ENCODE data around the gene SMIM5.

The SMIM5 gene

GRCh38 chr17:75640556-75641119 lies 7.4 kb downstream of the SMIM5 start:
- DNase-seq (ENCODE audit: low read depth): no peak

DNA sequence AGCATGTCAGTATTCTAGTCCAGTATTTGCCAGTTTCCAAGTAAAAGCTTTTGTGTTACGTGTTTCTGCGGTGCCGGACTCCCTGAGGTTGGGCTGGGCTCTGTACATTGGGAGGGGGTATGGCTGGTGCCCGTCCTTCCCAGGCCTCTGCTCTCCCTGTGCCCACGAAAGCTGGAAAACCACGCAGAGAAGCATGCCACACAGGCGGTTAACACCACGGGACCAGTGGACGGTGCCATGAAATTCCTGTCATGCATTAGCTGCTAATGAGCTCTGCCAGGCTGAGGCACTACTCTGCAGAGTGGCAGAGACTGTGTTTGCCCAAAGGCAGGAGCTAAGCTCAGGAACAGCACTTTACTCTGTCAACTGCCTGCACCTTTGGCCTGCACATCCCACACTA lies 8.1 kb downstream of the SMIM5 start:
- DNase-seq (ENCODE audit: low read depth): no peak

GRCh38 chr17:75642182-75642783 lies 9.0 kb downstream of the SMIM5 start:
- DNase-seq (ENCODE audit: low read depth): no peak

DNA sequence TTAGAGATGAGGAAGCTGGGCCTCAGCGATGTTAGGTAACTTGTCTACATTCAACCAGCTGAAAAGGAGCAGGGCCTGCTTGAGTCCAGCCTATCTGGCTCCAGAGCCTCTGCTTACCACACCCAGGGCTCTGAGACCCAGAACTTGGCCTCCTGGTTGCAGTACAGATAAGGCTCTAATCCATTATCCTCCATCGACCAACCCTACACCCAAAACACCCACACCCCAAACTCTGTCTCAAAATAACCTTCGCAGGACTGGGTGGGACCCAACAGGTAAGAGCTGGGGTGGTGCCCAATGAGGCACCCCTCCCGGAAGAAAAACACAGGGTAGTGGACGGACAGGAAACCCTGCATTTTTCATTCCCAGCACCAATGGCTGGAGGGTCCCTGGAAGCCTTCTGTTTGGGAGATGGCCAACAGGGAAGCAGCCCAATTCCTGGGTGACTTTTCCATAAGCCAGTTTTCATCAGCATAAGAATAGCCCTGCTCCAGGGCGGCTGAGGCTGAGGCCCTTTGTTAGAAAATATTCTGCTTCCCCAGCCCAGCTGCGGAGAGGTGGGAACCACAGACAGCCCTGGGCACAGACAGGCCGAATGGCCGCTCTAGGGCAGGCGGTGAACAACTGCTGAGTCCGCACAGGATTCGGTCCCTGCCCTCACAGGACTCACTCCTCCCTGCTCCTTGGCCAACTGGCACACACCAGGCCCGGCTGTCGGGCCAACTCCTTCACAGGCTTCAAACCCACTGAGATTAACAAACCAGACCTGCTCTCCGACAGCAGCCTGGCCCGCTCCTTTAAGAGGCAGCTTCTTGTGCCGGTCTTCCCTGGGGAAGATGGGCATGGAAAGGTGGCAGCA lies 9.8 kb downstream of the SMIM5 start:
- no peak for DNase-seq (ENCODE audit: low read depth)

DNA sequence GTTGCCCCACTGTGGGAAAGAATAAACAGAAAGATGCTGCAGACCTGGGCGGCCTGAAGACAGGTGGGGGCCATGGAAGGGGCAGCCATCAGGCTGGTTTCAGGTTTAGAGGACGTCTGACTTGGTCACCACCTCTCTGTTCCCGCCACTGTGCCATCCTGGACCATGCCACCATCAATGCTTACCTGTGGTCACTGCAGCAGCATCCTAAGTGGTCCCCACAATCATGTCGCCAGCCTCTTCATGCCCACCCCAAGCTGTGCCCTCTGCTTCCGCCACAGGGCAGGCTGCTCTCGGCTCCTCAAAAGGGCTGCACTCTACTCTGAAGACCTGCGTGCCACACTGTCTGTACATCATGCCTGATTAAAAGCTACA lies 10.4 kb downstream of the SMIM5 start:
- DNase-seq (ENCODE audit: low read depth): no peak

DNA sequence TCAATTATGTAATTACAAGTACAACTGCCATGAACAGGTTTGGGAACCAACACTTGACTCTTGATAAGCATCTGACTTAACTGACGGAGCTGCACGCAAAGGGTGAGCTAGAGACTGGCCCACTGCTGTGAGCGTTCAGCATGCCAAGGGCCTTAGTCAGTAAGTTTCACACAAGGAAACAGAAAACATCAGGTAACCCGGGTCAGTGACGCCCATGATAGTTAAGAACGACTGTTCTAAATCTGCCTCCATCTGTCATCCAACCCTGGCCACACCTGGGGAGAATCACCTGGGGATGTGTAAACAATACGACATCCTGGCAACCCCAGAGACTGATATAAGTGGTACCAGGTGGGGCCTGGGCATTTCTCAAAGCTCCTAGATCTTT lies 12.3 kb downstream of the SMIM5 start:
- no peak for DNase-seq (ENCODE audit: low read depth)

- DNase-seq (ENCODE audit: low read depth): no peak
Observed at GRCh38 chr17:75645889-75646637, 12.8 kb downstream of the SMIM5 start.

GRCh38 chr17:75646638-75646992 lies 13.4 kb downstream of the SMIM5 start:
- DNase-seq (ENCODE audit: low read depth): no peak

GRCh38 chr17:75647061-75647460 lies 13.8 kb downstream of the SMIM5 start:
- DNase-seq (ENCODE audit: low read depth): no peak

DNA sequence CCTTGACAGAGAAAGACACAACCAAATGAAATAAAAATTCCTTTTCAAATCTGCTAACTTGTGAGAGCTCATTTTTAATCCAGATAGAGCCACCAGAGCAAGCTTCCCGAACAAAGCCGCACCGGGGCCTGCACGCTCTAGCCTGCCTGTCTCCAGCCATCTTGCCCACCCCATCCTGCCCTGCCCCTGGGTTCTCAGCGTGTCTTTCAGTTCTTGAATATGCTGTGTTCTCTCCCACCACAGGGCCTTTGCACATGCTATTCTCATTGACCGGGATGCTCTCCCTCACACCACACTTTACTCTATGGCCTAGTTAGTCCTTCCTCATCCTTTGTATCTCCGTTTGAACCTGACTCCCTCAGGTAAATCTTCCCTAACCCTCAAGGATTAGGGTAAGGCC lies 14.7 kb downstream of the SMIM5 start:
- no peak for DNase-seq (ENCODE audit: low read depth)

GRCh38 chr17:75649687-75650086 lies 16.5 kb downstream of the SMIM5 start:
- no peak for DNase-seq (ENCODE audit: low read depth)

GRCh38 chr17:75650874-75651273 lies 17.6 kb downstream of the SMIM5 start:
- no peak for DNase-seq (ENCODE audit: low read depth)

DNA sequence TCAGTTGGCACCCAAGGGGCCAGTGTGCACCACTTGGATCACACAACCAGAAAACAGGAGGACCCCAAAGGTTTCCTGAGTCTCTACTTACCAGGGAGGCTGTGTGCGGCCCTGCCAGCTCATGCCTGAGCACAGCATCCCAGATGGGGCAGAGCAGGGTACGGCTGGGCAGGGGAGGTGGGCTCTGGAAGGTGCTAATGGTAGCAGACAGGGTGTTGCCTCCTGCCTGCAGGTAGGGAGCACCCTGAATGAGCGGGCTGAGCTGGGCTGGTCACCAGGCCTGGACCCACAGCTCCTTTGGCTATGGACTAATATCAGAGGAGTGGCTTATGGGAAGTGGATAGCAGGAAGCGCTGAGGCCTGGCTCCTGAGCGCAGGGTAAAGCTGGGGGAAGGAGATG lies 19.1 kb downstream of the SMIM5 start:
- DNase-seq (ENCODE audit: low read depth): no peak

DNA sequence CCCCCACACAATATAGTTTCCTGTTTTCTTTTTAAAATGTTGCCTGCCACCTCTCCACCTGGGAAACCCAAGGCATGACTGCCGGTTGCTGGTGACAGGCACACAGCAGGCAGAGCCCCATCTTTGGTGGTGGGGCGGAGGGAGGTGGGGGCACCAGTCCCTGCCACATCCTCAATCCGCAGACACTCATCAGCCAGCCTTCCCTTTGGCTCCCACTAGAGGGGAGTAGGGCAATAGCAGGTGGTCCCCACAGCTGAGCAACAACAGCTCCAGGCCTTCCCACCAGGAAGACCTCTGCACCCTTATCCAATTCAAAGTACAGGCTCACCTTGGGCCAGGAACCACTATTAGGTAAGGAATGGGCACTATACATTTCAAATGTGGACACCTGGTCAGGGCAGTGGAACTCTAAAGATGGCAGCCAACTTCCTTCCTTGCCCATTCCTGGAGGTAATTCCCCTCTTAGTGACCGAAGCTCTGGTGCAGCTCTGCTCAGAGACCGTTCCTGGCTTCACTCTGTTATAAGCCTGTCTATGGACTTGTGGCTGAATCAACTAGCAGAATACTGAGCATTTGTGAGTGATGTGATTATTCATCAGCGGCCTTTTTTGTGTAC lies 19.8 kb downstream of the SMIM5 start:
- no peak for DNase-seq (ENCODE audit: low read depth)

GRCh38 chr17:75654176-75654575 lies 20.9 kb downstream of the SMIM5 start:
- DNase-seq (ENCODE audit: low read depth): peak; percentile 39

GRCh38 chr17:75658237-75658636 lies 25.0 kb downstream of the SMIM5 start:
- no peak for DNase-seq (ENCODE audit: low read depth)

- no peak for DNase-seq (ENCODE audit: low read depth)
Observed at GRCh38 chr17:75661531-75661930, 28.3 kb downstream of the SMIM5 start.

DNA sequence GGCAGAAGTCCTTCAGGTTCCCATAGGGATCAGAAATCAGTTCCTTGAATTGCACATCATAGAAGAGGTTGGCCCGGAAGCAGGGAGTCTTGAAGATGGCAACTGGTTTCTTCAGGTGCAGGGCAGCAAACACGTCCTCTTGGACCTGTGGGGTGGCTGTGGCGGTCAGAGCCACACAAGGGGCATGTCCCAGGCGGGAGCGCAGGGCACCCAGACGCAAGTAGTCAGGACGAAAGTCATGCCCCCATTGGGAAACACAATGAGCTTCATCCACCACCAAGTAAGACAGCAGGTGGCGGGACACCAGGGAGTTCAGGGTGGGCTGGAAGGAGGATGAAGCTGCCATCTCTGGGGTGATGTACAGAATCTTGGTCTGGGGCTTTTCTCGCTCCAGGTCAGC lies 29.3 kb downstream of the SMIM5 start:
- no peak for DNase-seq (ENCODE audit: low read depth)

- DNase-seq (ENCODE audit: low read depth): no peak
Observed at GRCh38 chr17:75664099-75664549, 30.9 kb downstream of the SMIM5 start.

DNA sequence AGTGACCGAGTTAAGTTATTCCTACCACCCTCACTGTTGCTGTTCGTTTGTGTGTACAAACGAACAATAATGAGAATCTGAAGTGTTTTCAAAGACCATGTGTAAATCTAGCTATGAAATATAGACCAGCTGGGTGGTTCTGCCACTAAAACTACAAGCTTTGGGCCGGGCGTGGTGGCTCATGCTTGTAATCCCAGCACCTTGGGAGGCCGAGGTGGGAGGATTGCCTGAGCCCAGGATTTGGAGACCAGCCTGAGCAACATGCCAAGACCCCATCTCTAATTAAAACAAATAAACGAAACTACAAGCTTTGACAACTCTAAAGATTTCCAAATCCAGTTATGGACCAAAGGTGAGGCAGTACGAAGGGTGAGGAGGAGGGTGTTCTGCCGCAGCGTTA lies 32.7 kb downstream of the SMIM5 start:
- no peak for DNase-seq (ENCODE audit: low read depth)

DNA sequence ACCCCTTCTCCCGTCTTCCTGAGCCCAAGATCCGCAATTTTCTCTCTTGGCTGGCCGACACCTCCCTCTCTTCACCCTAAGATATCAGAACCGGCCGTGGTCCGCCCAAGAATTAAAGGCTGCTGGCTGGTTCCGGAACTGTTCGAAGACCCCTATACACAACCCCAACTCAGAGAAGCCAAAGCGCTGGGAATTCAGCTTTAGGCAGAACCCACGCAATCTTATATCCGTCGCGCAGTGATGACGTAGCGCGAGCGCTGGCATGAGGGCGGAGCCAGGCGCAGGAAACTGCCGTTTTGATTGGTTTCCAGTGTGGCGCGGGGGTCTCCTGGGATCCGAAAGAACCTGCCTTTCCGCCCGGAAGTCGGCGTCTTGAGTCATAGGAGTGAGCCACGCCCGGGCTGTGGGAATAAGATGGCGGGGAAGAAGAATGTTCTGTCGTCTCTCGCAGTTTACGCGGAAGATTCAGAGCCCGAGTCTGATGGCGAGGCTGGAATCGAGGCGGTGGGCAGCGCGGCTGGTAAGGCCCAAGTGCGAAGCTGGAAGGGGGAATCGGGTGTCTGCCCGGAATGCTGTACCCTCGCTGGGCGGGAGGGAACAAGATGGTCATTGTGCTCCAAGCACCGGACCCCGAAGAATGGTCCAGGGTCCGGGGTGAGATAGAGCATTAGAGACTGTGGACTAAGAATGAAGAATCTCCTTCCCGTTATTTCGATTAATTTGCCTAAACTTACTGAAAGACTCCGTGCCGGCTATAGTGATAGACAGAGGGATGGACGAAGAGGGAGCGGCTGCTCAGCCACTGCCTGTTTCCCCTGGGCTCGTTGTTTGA lies 33.9 kb downstream of the SMIM5 start, which contains the start of the genes RECQL5 and SAP30BP:
RECQL5 (minus strand) TSS at position 196 of the 832 bp plus-strand sequence. CDS start 597 bp downstream, outside the sequence.
SAP30BP (plus strand) TSS at position 380 of the 832 bp plus-strand sequence; CDS start at position 415, 35 bp downstream.
- DNase-seq (ENCODE audit: low read depth): peak; percentile 98

Data from fibroblast of gingiva (primary cell).